GM19468 (cell line): Measurements from ENCODE around the gene KCNAB1.

Source experiments
- ATAC-seq: cut with Tn5 transposase; IDR thresholded peaks from one replicate; pipeline ENCODE4 v1.9.1; 2021; ENCODE audit warnings: mild to moderate bottlenecking, moderate library complexity, moderate number of reproducible peaks; ENCODE audit not compliant: unreplicated experiment; ENCODE audit errors: extremely low read depth

KCNAB1 gene

DNA sequence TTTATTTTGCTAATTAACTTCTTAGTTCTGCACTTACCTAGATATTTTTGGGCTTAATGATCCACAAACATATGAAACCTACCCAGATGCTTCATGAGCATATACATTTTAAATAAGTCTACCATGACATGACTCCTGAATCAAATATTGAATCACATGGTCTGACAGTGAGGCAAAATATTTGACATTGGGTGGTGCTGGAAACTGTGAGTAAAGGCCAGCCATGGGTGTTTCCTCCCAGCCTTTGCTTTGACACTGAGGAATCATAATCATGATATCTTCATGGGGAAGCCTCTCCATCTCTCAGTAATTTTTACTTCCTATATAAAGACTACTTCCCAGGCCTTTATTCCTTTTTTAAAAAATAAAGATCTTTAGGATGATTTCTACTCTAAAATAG lies 457.4 kb downstream of the KCNAB1 start:
- ATAC-seq, result no peak

DNA sequence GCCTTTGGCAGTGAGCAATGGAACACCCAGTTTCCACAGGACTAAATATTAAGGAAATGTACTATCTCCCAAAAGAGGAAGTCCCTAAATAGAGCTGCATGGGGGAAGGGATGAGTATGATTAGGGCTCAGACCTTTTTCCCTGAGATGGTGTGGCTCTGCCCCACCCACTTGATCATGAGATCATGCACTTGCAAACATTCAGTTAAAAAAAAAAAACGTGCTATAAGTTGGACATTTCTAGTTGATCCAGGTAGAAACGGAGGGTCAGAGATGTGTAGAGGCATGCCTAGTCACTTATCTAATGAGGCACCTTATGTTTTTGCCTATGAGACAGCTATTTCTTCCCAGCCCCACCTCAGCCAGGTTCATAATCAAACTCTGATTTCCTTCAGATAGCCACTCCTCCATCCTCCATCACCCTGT lies 459.1 kb downstream of the KCNAB1 start:
- no peak for ATAC-seq

DNA sequence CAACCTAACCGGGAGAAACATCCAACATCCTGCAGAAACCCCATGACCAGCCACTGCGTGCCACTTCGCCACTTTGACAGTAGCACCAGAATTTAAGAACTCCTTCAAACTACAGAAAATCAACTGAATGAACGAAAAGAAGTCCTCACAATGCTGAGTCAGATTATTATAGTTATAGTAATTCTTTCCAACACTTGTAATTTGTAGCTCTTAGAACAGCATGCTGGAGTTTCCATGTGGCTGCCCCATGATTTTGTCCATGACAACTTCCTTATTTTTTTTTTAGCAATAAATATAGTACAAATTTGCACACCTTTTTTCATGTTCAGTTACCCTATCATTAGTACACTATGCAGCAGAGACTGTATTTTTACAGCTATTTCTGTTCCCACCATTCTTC lies 460.7 kb downstream of the KCNAB1 start:
- ATAC-seq, result no peak

DNA sequence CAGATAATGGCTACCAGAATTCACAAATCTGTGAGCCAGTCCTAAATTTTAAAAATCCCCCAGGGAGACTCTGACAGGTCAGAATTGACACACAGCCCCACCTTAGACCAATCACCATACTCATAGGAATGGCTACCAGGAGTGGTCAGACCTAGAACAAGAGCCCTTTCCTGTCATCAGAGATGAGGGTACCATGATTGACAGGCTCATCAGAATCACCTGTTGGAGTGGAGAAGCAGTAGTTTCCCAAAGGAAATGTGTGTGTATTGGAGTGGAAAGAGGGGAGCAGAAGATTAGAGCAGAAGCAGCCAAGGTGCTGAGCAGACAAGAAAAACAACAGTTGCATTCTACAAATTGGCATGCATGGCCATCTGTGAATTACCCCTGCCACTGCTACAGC lies 461.6 kb downstream of the KCNAB1 start:
- no peak for ATAC-seq

DNA sequence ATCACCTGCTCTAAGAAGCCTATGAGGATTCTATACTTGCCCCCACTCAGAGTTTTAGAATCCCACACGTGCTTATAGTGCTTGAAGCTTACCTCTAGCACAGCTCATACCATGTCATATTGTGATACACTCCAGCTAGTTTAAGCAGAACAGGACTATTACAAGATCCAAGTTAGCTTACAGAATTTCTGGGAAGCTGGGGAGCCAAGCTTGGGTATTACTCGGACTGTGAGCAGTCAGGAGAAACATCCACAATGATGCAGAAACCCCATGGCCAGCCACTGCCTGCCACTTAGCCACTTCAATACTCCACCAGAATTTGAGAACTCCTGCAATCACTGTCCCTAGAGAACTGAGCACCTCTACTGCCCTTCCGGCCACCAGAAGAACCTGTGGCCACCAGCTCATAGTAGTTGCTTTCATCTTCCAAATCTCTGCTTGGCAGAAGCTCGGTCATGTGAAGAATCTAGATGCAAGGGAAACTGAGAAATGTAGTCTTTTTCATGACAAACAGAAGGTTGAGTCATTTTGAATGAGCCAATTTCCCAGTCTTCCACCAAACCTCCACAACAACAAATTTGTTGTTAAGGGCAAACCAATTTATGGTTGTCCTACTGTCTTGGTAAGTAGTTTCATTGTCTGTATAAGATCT lies 462.3 kb downstream of the KCNAB1 start:
- ATAC-seq, result no peak

DNA sequence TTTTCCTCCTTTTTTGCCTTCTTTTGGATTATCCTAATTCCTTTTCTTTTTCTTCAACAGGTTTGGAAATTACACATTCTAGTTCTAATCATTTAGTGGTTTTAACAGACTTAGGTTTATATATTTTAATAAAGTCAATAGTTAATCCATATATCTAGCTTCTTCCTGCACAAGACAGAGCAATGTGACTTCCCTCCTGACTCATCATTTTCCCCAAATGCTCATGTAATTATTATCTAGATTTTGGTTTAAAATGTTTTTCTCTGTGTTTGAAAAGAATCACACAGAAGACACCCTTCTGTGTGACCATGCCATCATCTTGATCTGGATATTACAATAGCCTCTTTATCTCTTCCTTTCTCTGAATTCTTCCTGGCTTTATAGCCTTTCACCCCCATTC lies 463.1 kb downstream of the KCNAB1 start:
- ATAC-seq, result no peak

DNA sequence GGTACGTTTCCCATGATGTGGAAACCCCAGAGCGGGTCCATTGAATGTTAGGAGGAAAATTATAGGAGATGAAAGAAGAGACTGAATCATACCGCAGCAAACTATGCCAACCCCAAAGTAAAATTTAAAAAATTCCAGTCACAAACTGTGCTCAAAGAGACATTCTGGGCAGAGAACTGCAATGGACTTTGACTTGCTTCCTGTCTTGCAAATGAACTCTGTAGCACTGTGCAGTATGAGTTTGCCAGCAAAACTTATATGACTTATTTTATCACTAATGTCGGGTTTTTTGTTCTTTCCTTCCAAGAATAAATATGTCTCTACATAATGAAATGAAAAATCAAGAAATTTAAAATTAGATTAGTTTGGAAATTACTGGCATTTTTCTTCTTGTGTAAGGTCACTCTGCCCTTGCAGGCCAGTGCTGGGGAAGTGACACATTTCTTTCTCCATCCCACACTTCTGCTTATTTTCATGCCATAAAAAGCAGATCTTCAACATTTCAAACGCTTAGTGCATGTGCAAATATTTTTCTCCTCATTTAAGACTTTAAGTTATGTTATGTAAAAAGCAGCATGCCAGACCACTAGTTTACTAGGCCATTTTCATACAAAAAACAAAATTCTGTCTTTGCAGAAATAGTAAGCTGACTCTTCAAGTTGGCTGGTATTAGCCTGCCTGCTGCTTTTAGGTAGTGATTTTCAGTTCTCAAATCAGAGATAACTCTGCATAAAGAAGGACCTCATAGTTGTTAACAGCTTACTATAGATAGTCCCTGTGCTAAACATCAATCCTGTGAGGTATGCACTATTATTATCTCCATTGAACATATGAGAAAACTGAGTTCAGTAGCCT lies 466.8 kb downstream of the KCNAB1 start:
- ATAC-seq, result no peak

DNA sequence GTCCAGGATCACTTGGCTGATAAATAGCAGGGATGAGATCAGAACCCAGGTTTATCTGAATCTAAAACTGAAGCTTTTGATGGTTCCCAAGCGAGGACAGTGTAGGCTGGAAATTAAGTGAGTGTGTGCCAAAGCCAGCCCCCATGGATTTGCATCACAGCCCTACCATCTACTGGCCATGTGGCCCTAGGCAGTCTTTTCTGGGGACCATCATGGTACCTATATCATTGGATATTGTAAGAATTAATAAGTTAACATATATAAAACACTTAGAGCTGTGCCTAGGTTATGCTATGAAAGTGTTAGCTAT lies 467.3 kb downstream of the KCNAB1 start:
- no peak for ATAC-seq
